Germinal center (tissue), 1 donor: ENCODE measurements around the gene PSAT1.
"Not testable (repeated sequence)": the region's sequence is repeated elsewhere in the genome, so short reads cannot be mapped to it uniquely, and the experiment has no call there.

Experiments
- DNase-seq: peaks from one replicate; pipeline ENCODE4 v3.0.0; 2012; ENCODE audit warnings: mixed read lengths, low spot score

The PSAT1 gene

GRCh38 chr9:78296893-78297671, at the start of gene PSAT1:
TSS of gene PSAT1 (plus strand) at chr9:78297125. CDS start at chr9:78297211, 86 bp downstream.
- peak; percentile 98 for DNase-seq

- no peak for DNase-seq
Observed at GRCh38 chr9:78248635-78249034, 48.3 kb upstream of the PSAT1 start.

DNA sequence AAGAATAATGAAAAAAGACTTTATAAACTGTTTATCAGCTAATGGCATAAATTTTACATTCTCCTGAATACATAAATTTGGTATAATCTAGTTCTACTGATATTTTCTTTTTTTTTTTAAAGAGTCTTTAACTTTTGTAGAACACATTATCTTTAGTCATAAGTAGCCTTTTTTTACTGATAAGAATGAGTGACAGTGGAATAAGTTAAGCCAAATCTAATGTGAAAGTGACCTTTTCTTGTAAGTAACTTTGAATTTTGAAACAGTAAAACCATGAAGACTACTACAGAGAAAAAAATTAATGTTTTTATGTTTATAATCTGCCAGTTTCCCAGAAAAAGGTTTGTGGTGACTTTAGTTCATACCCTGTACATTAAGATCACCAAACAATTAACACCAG, 47.4 kb upstream of the PSAT1 start:
- no peak for DNase-seq

DNA sequence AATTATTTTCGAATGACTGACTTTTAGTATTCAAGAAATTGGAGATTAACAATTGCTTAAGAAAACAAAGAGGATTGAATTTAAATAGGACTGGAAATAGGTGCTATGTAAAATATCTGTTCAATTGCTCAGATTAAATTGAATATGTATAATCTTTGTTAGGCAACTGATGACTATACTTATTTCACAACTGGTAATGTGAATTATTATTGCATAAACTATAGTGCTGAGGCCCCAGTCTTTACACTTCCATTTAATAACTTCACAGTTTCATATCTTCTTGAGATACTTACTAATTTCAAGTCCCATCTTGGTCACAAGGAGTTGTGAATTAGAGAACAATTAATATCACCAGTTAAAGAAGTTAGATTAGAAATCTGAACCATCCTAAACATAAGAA, 44.3 kb upstream of the PSAT1 start:
- DNase-seq = no peak

- no peak for DNase-seq
Observed at GRCh38 chr9:78253285-78253684, 43.6 kb upstream of the PSAT1 start.

DNA sequence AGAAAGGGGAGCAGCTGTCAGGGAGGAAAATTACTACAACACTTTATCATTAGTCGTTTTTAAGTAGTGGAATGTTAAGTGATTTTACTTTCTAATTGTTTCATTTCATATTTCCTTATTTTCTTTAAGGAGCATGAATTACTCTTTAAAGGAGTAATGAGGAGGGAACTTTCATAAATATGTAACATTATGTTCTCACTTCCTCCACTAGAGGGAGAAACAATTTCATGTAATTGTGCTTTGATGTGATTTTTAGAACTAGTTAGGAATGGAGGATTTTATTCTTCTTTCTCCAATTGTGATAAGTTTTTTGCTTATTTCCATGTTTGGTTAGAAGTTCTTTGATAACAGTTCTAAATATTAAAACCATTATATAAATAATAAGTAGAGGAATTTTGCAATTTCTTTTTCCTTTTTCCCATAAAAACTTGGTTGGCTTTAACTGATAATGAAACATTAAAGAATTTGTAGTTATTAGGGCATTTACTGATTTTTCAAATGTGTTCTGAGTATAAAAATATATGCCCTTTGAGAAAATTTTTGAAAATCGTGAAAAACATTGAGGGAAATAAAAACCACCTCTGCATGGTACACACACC, 35.4 kb upstream of the PSAT1 start:
- peak; percentile 26 for DNase-seq

GRCh38 chr9:78262655-78263054, 34.3 kb upstream of the PSAT1 start:
- DNase-seq = no peak

- no peak for DNase-seq
Observed at GRCh38 chr9:78267889-78268288, 29.0 kb upstream of the PSAT1 start.

- DNase-seq = no peak
Observed at GRCh38 chr9:78269784-78270183, 27.1 kb upstream of the PSAT1 start.

GRCh38 chr9:78272307-78272706, 24.6 kb upstream of the PSAT1 start:
- no peak for DNase-seq

DNA sequence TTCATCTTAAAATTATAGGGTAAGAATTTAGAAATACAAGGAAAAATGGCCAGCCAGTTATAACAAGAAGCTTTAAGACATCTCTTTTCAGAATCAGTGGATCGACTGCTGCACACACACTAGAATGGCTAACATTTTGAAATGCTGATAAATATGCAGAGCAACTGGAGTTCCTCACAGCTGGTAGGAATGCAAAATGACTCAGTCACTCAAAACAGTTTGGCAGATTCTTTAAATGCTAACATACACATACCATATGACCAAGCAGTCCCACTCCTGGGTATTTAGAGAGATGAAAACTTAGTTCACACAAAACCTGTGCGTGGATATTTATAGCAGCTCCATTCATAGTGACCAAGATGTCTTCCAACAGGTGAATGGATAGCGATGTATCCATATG, 23.2 kb upstream of the PSAT1 start:
- no peak for DNase-seq

- DNase-seq = no peak
Observed at GRCh38 chr9:78278177-78278777, 18.6 kb upstream of the PSAT1 start.

GRCh38 chr9:78278801-78279200, 18.1 kb upstream of the PSAT1 start:
- DNase-seq = no peak

- DNase-seq = no peak
Observed at GRCh38 chr9:78280982-78281668, 15.8 kb upstream of the PSAT1 start.

- not testable (repeated sequence) for DNase-seq
Observed at GRCh38 chr9:78284181-78284580, 12.7 kb upstream of the PSAT1 start.

DNA sequence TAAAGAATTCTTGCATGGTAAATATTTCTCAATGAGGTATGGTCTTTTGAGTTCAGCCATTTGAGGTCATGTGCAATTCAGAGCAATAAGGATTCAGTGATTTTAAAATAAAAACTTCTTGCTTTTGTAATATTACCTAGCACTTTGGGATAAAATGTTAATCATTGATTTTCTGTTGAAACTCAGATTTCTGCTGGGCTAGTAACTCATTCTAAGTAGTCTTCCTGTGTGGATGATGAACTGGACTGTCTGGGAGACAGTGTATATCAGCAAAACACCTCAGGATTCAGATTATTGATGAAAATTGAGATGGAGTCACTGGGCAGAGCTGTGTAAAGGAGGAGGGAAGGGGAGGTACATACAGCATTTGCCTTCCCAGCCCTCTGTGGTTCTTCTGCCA, 10.8 kb upstream of the PSAT1 start:
- no peak for DNase-seq

DNA sequence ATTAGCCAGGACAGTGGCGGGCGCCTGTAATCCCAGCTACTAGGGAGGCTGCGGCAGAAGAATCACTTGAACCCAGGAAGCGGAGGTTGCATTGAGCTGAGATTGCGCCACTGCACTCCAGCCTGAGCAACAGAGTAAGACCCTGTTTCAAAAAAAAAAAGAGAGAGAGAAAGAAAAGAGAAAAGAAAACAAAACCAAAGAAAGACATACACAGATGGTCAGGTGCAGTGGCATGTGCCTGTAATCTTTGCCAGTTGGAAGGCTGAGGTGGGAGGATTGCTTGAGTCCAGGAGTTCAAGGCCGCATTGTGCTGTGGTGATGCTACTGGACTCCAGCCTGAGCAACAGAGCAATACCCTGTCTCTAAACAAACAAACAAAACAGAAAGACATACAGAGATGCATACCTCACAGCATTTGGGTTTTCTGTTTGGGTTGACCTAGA, 10.0 kb upstream of the PSAT1 start:
- DNase-seq = no peak

GRCh38 chr9:78288214-78288892, 8.6 kb upstream of the PSAT1 start:
- DNase-seq = no peak

DNA sequence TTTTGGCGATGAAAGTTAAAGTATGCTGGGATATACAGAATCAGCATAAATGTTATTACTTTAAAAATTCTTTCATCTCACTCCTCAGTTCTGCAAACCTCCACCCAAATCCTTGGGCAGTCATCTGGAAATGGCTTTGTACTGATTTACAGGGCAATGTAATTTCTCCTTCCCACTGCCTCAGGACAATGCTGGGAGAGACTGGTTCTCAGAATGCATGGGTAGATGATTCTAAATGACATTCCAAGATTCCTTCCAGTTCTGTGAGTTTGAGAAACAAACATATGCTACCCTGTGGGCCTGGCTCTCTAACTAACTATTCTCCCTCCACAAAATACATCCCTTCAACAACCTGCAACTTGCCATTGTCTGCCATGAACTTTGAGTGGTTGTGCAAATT, 7.5 kb upstream of the PSAT1 start:
- no peak for DNase-seq

DNA sequence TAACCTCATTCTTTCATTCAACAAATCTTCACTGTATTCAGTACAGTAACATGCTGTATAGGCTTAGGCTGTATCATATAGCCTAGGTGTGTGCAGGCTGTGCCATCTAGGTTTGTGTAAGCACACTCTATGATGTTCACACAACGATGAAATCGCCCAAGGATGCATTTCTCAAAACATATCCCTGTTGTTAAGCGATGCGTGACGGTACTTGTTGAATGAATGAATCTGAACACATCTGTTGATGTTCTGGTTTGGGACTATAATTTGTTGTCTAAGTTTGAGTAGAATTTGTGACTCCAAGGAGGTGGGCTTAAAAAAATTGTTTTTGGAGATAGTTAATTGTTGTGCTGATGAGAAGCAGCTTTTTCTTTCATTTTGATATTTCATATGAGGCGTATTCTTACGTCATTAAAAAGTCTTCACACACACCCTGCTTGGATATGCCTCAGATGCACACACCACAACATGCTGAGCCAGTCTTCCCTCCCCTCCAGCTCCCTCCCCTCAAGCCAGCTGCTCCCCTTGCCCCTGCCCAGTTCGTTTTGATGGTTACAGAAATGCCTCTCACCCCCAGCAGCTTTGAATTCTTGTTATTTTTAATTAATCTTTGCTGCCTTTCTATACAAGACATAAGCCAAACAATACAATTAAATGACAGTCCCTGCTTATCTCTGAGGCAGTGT, 5.5 kb upstream of the PSAT1 start:
- no peak for DNase-seq

GRCh38 chr9:78292026-78292425, 4.9 kb upstream of the PSAT1 start:
- DNase-seq = no peak
